ENCODE data around the gene ELAVL3.
"Not testable (repeated sequence)": the region's sequence is repeated elsewhere in the genome, so short reads cannot be mapped to it uniquely, and the experiment has no call there.

The ELAVL3 gene

DNA sequence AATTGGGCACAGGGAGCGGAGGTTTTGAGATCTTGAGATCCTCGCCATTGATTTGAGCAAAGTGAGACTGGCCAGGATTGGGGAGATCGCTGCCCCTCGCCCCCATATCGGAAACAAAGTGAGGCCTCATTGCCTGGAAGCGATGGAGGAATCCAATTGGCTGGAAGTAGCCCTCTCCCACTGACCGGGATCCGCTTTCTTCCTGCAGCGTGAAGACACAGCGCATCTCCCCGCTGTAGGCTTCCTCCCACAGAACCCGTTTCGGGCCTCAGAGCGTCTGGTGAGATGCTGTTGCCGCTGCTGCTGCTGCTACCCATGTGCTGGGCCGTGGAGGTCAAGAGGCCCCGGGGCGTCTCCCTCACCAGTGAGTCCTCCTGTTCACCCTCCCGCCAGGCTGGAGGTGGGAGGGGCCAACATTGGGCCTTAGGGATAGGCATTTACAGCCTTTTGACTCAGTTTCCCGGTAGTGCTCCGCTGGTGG is 45.0 kb downstream of the ELAVL3 start:
- no peak for DNase-seq

DNA sequence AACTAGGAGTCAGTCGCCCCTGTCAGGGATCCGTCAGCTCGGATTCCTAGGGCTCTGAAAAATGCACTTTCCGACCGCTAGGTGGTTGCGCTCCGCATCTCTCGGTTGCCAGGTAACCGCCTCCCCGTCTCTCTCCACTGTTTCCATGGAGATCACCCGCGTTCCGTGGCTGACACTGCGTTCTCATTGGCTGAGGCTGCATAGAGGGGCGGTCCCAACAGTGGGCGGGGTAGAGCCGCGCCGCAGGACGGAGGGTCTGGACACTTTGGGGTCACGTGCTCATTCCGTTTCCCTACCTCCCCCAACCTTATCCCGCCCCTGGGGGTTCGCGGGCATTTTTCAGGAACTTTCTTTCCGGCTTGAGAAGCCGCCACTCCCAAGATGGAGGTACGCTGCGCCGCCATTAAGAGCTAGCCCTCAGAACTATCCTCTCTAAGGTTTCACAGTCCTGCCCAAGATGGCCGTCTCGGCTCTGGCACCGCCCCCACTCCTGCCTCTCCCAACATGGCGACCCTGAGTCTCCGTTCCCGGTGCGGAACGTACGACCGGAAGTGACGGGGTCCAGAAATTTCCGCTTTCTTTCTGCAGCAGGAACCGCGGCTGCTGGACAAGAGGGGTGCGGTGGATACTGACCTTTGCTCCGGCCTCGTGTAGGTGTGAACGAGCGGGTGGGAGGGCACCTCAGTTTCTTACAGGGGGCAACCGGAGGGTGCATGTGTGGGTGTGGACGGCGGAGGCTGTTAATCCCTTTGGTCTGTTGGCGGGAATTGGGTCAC is 45.6 kb downstream of the ELAVL3 start, which contains the start of the genes ODAD3 and PRKCSH:
TSS of gene ODAD3 (minus strand) at position 65 of the 776 bp plus-strand sequence. CDS start 105 bp downstream, outside the sequence.
TSS of gene PRKCSH (plus strand) at position 579 of the 776 bp plus-strand sequence. CDS start 483 bp downstream, outside the sequence.
- peak; percentile 98 to 100 (median 100) for DNase-seq

DNA sequence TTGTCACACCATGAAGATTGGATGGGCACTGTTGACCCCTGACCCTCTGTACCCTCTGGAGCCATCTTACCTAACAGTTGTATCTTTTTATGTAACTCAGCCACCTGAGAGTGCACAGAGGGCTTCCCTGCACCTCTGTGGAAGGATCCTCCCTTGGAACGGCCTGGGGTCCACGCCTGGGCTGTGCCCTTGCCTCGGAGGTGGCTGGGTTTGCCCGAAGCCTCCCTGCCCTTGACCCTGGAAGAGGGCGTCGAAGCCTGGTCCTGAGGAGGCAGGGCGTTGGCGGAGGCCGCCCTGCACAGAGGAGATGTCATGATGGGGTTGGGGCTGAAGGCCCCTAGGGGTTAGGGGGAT is 46.2 kb downstream of the ELAVL3 start:
- no peak for DNase-seq

DNA sequence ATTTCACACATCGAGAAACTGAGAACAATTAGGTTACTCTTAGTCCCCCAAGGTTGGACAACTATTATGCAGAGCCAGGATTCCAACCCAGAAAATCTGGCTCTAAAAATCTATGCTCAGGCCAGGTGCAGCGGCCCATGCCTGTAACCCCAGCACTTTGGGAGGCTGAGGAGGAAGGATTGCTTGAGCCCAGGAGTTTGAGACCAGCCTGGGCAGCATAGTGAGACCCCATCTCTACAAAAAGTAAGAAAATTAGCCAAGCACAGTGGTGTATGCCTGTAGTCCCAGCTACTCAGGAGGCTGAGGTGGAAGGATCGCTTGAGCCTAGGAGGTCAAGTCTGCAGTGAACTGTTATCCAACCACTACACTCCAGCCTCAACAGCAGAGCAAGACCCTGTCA is 47.3 kb downstream of the ELAVL3 start:
- DNase-seq: not testable (repeated sequence)

DNA sequence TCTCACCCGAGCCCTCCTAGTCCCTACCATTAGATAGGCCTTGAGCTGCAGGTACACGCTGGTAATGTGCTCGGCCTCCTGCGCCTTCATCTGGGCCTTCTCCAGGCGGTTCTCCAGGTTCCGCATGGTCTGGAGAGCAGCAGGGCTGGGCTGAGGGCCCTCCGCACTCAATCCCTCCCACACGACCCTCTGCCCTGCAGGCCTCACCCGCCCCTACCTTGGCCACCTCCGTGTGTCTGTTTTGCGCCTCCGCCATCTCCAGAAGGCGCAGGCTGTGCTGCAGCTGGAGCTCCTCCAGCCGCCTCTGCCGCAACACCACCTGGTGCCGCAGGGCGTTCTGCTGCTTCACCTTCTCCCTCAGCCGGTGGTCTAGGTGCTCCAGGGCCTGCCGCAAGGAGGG is 54.2 kb downstream of the ELAVL3 start:
- no peak for DNase-seq

DNA sequence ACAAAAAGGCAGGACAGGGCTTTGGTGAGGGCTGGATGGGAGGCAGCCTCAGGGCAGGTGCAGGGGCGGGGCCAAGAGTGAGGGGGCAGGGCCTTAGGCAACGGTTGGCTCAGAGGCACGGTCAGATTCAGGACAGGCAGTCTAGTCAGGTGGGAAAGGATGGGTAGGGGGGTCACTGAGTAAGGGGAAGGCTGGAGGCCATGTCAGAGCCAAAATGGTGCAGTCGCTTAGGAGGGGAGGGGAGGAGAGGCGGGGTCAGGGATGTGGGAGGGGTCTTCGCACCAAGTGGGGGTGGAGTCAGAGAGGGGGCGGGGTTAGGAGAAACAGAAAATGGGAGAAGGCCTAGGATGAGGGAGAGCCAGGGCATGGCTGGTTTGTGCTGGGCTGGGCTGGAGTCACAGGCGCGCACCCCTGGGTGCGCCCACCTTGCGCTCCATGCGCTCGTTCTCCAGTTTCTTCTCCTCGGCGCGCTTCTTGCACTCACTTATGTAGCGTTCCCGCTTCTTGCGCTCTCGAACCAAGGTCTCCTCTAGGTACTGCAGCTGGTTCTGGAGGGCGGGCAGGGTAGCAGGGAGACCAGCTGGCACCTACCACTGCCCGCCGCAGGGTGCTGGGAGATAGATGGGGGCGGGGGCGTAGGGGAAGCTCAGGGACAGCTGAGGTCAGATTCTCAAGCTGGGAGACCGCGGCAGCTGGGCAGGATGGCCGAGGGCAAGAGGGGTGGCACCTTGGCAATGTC is 55.0 kb downstream of the ELAVL3 start:
- no peak for DNase-seq

DNA sequence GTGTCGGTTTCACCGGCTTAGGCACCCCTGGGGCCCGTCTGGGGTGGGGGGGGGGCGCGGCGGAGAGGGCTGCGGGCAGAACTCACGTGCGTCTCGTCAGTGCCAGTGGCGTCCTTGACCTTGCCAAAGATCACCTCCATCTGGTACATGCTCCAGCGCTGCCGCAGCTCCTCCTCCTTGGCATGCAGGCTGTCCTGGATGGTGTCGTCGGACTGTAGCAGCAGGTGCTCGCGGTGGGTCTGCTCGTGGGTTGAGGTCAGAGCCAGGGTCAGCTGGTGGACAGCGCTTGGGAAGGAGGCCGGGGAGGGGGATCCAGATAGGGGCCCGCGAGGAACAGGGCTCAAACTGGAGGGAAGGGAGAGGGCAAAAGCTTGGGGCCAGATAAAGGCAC is 57.1 kb downstream of the ELAVL3 start:
- no peak for DNase-seq

DNA sequence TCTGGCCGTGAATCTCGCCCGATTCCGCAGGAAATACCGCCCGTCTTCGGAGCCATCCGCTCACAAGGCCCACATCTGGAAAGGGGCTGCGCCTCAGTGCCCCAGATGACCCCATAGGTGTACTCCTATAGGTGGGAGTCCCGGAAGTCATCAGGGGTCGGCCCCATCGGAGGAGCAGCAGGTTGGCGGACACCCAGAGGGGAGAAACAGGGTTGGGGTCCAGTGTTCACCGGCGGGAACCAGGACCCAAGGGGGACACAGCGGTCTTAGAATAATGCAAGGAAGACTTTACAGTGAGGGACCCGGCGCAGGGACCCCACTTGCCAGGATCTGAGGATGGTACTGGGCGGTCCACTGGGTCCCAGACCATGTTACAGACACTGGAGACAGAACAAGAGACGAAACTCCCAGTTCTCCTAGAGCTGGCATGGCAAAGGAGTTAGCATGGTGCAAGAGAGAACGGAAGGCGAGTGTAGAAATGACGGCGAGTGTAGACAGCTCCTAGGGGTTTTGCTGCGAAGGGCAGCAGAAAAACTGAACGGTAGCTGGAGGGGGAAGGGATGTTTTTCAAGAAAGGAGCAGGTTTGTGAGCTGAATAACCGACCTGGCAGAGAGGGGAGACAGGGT is 57.6 kb downstream of the ELAVL3 start:
- no peak for DNase-seq

DNA sequence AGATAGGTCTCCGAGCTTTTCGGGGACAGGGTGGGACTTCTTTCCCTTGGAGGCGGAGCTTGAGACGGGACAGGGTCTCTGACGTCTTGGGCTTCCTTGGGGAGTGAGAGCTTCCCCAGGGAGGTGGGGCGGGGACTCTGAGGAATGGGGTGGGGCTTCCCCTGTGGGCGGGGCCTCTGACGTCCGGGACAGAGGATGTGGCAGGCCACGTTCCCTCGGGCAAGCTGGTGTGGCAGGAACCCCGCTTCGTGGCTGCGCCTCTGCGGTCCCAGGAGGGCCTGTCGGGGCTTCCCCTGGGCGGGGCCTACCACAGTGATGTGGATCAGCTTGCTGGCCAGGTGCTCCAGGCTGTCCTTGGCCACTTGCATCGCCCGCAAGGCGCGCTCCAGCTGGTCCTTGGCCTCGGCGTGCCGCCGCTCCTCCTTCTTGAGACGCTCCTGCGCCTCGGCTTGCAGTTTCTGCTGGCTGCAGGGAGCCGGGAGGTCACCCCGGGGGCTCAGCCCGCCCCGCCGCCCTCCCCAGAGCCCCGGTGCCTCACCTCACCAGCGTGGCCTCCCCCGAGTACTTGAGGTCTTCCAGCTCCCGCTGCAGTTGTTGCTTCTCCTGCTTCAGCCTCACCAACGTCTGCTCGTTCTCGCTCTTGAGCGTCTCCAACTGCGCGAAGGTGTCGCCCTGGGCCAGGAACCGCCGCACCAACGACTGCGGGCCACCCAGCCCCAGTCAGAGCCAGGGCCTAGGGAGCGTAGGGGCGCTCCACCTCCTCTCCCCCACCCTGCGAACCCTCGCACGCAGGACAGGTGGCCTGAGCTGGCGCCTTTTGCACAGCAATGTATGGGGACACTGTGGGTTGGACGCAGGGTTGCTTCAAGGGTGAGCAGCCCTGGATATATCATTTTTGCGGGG is 58.4 kb downstream of the ELAVL3 start:
- DNase-seq: peak in 8 of 14 donors; percentile 3 to 28 (median 21)

DNA sequence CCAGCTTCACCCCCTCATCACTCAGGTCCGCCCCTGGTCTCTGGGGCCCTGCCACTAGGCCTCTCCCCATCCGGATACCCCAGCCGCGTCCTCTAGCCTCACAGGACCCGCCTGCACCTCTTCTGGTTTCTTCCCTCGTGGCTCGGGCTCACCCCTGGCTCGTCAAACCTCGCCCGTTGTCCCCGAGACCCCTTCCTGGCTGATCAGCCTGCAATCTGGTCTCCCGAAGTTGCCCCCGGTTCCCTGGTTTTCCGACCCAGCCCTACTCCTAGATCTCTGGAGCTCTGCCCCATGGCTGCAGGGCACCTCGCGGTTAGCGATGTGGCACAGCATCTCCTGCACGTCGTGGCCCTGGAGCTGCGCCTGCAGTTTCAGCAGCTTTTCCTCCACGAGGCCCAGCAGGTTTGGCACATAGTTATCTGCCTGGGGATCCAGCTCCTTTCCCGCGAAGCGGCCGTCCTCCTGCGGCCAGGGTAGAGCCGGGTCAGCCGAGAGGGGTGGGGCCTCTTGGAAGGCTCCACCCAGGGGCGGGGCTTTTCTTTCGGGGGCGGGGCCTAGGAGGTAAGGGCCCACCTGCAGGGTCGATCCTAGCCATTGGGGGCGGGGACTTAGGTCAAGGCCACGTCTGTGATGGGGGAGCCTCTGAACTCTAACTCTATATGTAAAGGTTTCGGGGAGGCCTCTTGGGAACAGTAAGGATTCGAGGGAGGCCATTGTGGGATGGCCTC is 59.3 kb downstream of the ELAVL3 start:
- no peak for DNase-seq

DNA sequence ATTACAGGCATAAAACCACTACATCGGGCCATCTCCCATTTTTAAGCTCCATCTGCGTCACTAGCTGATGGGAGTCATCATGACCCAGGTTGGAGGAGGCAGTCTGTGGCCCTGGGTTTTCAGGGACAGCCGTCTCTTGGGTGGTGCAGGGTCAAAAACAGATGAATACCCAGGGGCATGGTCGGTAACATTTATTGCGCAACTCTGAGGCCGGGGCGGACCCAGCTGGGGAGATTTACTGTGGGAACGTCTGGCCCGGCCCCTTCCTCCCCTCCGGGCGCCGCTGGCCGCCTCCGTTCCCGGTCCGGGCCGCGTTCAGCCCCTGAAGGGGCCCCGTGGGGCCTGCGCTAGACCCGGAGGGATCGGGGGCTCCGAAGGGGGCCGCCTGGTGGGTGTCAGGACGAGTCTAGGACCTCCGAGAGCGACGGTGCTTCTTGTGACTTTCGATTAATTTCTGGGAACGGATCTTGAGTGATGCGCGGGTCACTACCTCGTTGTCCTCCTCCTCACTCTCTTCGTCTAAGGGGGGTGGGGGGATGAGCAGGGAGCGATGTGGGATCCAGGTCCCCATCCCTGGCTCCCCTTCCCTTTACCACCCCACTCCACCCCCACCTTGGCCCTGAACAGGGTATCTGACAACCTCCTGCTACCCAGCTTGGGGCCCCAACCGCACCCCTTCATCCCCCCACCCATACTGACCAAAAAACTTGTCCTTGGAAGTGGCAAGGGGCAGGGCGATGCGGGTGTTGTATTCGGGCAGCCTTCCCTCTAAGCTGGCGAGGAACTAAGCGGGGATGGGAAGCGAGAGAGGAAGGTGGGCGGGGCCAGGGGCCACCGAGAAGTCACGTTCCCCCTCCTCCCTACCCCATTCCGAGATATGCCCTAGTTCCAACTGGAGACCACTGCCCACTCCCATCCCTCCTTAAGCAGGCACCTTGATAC is 60.1 kb downstream of the ELAVL3 start:
- DNase-seq: peak in 7 of 14 donors; percentile 1 to 36 (median 19)

DNA sequence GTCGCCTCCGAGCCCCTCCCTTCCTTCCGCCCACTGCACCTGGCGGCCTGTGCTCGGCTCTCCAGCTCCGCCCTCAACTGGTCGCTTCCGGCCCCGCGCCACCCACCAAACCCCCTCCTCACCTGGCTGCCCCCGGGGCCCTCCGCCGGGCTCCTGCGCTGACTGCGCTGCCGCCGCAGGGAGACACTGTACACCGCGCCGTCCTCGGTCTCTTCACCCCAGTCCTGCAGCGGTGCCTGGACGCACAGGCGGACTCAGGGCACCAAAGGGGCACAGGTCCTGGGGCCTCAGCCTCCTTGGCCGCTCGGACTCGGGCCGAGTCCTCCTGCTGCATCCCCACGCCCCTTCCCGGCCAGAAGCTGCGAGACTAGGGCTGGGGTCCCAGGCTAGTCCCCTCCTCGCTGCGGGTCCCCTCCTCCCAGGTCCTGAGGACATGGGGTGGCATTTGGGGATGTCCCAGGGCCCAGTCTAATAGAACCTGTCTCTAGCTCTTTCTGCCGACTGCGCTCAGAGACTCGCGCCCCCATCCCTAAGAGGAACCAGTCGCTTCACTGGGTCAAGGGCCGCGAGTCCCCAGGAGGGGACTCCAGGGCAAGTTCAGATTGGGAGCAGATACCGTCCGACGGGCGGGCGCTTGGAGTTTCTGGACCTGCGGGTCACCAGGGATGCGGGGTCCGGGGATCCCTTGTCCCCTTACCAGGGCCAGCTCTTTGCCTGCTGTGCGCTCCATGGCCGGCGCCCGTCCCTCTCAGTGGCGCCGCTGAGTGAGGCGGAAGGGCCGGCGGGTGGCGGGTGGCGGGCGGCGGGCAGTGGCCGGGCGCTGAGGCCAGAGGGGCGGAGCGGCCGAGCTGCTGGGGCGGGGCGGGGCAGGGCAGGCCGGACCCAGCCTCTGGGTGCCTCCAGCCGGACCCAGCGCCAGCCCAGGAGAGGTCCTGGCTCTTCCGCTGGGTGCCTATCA is 62.0 kb downstream of the ELAVL3 start, which contains the start of gene RGL3:
TSS of gene RGL3 (minus strand) at position 766 of the 958 bp plus-strand sequence. CDS start at position 730, 36 bp downstream.
- peak in 5 of 14 donors; percentile 5 to 37 (median 21) for DNase-seq

DNA sequence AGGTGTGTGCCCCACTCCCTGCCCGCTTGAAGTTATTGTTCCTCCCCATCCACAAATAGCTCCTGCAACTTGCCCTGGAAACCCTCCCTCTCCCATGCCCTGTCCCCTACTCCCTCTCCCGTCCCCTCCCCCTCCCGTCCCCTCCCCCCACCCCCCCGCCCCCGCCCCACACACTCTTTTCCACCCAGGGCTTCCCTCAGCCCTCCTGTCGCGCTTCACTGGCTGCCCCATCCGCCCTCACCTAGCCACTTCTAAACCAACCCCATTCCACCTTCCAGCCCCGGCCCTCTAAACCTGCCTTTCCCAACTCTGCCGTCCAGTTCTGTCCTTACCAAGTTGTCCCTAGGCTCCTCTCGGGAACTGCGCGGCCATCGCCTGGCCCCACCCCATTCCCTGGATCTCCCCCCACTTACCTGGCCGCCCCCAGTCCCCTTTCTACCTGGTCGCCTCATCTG is 62.7 kb downstream of the ELAVL3 start:
- no peak for DNase-seq

DNA sequence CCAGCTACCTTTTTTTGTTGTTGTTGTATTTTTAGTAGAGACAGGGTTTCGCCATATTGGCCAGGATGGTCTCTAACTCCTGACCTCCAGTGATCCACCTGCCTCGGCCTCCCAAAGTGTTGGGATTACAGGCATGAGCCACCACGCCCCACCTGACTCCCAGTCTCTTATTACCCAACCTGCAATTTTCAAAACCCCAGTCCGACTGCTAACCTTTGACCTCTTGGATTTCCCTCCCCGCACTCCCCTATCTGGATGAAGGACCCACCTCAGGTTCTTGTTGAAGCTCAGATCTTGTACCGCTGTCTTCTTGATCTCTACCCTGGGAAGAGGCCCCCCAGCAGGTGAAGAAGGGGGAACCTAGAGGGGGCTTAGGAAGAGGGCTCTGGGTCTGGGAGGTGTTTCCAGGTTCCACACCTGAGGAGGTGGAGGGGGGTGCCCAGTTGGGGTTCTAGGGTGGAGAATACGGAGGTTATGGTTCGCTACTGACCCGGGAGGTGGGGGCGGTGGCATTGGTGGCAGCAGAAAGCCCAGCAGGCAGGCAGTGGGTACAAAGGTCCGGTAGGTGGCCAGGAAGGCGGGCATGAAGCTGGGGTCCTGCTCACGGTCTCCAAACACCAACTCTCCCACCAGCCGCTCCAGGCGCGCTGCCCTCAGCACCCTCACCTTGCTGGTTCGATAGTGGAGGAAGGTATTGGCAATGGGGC is 64.3 kb downstream of the ELAVL3 start:
- no peak for DNase-seq

DNA sequence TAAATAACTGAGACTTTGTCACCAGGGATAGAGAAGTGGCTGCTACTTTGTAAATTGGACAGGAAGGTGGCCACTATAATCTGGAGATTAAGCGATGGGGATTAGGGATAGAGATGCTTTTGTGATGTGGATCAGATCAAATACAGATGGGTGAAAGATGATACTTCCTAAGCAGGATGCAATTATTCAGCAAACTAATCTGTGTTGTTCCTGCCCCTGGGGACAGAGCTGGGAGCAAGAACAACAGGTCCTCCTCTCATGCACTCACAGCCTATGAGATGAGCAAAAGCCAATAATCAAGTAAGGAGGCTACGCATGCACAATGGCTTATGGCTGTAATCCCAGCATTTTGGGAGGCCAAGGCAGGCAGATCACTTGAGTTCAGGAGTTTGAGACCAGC is 66.3 kb downstream of the ELAVL3 start:
- no peak for DNase-seq

DNA sequence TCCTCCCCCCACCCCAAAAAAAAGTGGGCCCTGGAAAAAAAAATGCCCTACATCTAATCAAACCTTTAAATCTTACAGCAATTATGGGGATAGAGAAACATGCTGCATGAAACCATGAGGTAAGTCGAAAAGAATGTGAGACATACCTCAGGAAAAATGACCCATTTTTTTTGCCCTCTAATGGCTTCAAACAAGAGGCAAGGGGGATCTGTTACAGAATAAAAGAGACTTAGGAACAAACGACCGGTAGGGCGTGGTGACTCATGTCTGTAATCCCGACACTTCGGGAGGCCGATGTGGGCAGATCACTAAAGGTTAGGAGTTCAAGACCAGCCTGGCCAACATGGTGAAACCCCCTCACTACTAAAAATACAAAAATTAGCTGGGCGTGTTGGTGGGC is 70.2 kb downstream of the ELAVL3 start:
- DNase-seq: no peak

DNA sequence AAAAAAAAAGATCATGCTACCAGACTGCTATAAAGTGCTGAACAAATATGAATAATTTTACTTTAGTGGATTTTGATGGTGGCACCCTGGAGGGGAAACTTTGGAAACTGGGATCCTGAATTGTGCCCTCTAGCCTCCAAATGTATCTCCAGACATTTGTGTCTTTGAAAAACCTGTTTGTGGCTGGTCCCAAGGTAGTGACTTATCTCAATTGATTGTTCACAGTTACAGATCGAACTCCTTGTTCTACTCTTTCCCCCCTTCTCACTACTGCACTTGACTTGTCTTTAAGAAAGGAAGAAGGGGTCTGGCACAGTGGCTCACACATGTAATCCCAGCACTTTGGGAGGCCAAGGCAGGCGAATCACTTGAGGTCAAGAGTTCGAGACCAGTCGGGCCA is 72.3 kb downstream of the ELAVL3 start:
- no peak for DNase-seq

DNA sequence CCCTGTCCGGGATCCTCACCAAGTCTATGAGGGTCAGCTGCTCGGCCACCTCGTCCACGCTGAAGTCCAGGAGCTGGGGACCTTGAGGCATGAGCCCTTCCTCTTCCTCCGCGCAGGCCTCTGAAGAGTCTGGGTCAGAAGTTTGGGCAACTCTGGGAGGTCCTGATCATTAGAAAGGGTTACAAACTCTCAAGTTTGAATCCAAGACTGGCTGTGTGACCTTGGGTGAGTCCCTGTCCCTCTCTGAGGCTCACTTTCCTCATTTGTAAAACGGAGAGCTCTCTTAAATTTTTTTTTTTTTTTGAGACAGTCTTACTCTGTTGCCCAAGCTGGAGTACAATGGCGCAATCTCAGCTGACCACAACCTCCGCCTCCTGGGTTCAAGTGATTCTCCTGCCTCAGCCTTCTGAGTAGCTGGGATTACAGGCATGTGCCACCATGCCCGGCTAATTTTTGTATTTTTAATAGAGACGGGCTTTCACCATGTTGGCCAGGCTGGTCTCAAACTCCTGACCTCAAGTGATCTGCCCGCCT is 74.1 kb downstream of the ELAVL3 start:
- DNase-seq: not testable (repeated sequence)
